ENCODE data around the gene PKDCC.

Gene PKDCC

GRCh38 chr2:42106257-42106816 lies 58.5 kb downstream of the PKDCC start:
- no peak for DNase-seq
- Histone ChIP-seq H3K79me1 (ENCODE audit: low read length) (no peaks in the 10 kb centered on the region), H2BK5ac (ENCODE audit: low read length) (no peak overlapping the region)

GRCh38 chr2:42107249-42108042 lies 59.6 kb downstream of the PKDCC start:
- H3K9ac ChIP-seq (ENCODE audit: low read length), result no peak overlapping the region
- no peaks in the 10 kb centered on the region for H3K79me1 ChIP-seq (ENCODE audit: low read length)
- H3K4me1 ChIP-seq (ENCODE audit: control insufficient read depth, low read depth, low read length), result peaks cover 6% of the 10 kb centered on the region
- no peak overlapping the region for H4K5ac ChIP-seq (ENCODE audit: low read length)
- H4K8ac ChIP-seq (ENCODE audit: low read depth, low read length), result no peak overlapping the region
- H3K36me3 ChIP-seq (ENCODE audit: control insufficient read depth, insufficient read depth, low read length), result no peaks in the 10 kb centered on the region
- no peak overlapping the region for H3K27ac ChIP-seq (ENCODE audit: low read depth, low read length)
- no peak overlapping the region for H2BK120ac ChIP-seq (ENCODE audit: low read depth, low read length)
- no peak overlapping the region for H2AK5ac ChIP-seq (ENCODE audit: low read length)
- no peak overlapping the region for H3K4me2 ChIP-seq (ENCODE audit: low read length)
- WGBS (ENCODE audit: extremely low coverage, insufficient coverage, low lambda C conversion rate), result no CpG with 5 or more reads among the region's 4 CpGs
- no peak overlapping the region for H3K56ac ChIP-seq (ENCODE audit: low read length)
- DNase-seq, result no peak
- H2BK15ac ChIP-seq (replicated peaks; ENCODE audit: low read depth), result no peak overlapping the region
- no peak overlapping the region for H3K4me3 ChIP-seq (ENCODE audit: low read length)
- no peaks in the 10 kb centered on the region for H3K79me2 ChIP-seq (ENCODE audit: control insufficient read depth, insufficient read depth, low read length)
- H3K4ac ChIP-seq (ENCODE audit: low read depth, low read length), result no peak overlapping the region
- H3K18ac ChIP-seq (ENCODE audit: low read length), result no peak overlapping the region
- H3K27me3 ChIP-seq (ENCODE audit: insufficient read depth, low read length, poor library complexity), result no peaks in the 10 kb centered on the region
- no peak overlapping the region for H2BK5ac ChIP-seq (ENCODE audit: low read length)
- no peak overlapping the region for H3K23ac ChIP-seq (ENCODE audit: low read length)

More at GRCh38 chr2:42106257-42106816, 58.5 kb downstream of the PKDCC start:
- H4K5ac ChIP-seq (ENCODE audit: low read length), result no peak overlapping the region
- no peak overlapping the region for H3K18ac ChIP-seq (ENCODE audit: low read length)
- peaks cover 8% of the 10 kb centered on the region for H3K4me1 ChIP-seq (ENCODE audit: control insufficient read depth, low read depth, low read length)
- no peaks in the 10 kb centered on the region for H3K36me3 ChIP-seq (ENCODE audit: control insufficient read depth, insufficient read depth, low read length)
- no peak overlapping the region for H3K4ac ChIP-seq (ENCODE audit: low read depth, low read length)
- peak overlapping the region; percentile 8 for H3K56ac ChIP-seq (ENCODE audit: low read length)
- H4K8ac ChIP-seq (ENCODE audit: low read depth, low read length), result no peak overlapping the region
- no peak overlapping the region for H3K4me2 ChIP-seq (ENCODE audit: low read length)
- H2AK5ac ChIP-seq (ENCODE audit: low read length), result no peak overlapping the region
- H2BK120ac ChIP-seq (ENCODE audit: low read depth, low read length), result no peak overlapping the region
- H3K27ac ChIP-seq (ENCODE audit: low read depth, low read length), result no peak overlapping the region
- no peak overlapping the region for H2BK15ac ChIP-seq (replicated peaks; ENCODE audit: low read depth)
- H3K27me3 ChIP-seq (ENCODE audit: insufficient read depth, low read length, poor library complexity), result no peaks in the 10 kb centered on the region
- no peak overlapping the region for H3K23ac ChIP-seq (ENCODE audit: low read length)
- H3K9ac ChIP-seq (ENCODE audit: low read length), result no peak overlapping the region
- no peaks in the 10 kb centered on the region for H3K79me2 ChIP-seq (ENCODE audit: control insufficient read depth, insufficient read depth, low read length)
- WGBS (ENCODE audit: extremely low coverage, insufficient coverage, low lambda C conversion rate), result no CpG with 5 or more reads among the region's 10 CpGs
- H3K4me3 ChIP-seq (ENCODE audit: low read length), result no peak overlapping the region
